Tibial nerve (tissue), 3 donors: ENCODE data around the gene TRIM10.
"Not testable (repeated sequence)": the region's sequence is repeated elsewhere in the genome, so short reads cannot be mapped to it uniquely, and the experiment has no call there.

Source experiments
- CTCF ChIP-seq, 5 experiments: fragments of 200-600 bp in 3 of 5; fragments of 450-650 bp in 2 of 5; sonication (generic) in 3 of 5; IDR thresholded peaks; one replicate each; pipeline ENCODE4 v1.5.1; 2016 to 2019; ENCODE audit warnings: antibody characterized with exemption in 5 of 5, mild to moderate bottlenecking in 3 of 5, moderate library complexity in 2 of 5
- POLR2A ChIP-seq, 2 donors: fragments of 450-650 bp; IDR thresholded peaks; one replicate each; pipeline ENCODE4 v1.6.1; 2017; ENCODE audit warnings: antibody characterized with exemption in 2 of 2, mild to moderate bottlenecking in 2 of 2, moderate library complexity in 2 of 2

DNA sequence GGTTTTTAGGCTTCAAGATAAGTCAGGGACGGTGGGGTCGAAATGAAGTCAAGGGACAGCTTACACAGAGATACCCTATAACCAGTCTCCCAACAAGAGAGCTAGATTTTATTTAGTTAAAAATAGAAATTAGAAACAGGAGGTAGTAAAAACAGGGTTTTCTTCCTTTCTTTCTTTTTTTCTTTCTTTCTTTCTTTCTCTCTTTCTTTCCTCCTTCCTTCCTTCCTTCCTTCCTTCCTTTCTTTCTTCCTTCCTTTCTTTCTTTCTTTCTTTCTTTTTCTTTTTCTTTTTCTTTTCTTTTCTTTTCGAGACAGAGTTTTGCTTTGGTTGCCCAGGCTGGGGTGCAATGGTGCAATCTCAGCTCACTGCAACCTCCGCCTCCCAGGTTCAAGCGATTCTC, 42.3 kb downstream of the TRIM10 start:
- not testable (repeated sequence) for TF ChIP-seq POLR2A, CTCF (IDR thresholded peaks at IDR 0.05)
